IMR-90 (cell line): ENCODE data around the gene UGT1A3. TPM values are rescaled to one million over a fixed set of nuclear protein-coding genes. Genes with fewer than 3 reads are reported as not detected.
A peak's percentile ranks its signal among the peaks of the same experiment; 100 is the strongest.

ENCODE experiments used
- ATAC-seq: fragments of 200-7000 bp; cut with Tn5 transposase; 2 replicates; pipeline ENCODE4 v1.9.1; 2020; ENCODE audit warnings: low read depth, mild to moderate bottlenecking, moderate library complexity
- BruUV-seq: library from RNA; stranded (reverse); fragments of 400-500 nt; replicated peaks from 2 replicates; lab custom pipeline; 2021; lab: Mats Ljungman, UMichigan
- CTCF ChIA-PET: fragments of 300-600 bp; formaldehyde crosslinking; extraction: SDS; loops from one replicate; lab custom pipeline; 2021; ENCODE audit warnings: antibody characterized with exemption; lab: Yijun Ruan, JAX
- POLR2A ChIA-PET: fragments of 300-600 bp; sonication (Branson Sonifier 250); formaldehyde crosslinking; loops from one replicate; lab custom pipeline; 2022; ENCODE audit warnings: antibody characterized with exemption; ENCODE audit not compliant: unreplicated experiment; lab: Charles Lee
- DNase-seq: peaks from one replicate; pipeline ENCODE4 v3.0.0; 2013
- H2AFZ ChIP-seq: replicated peaks from 2 replicates; pipeline ENCODE3; 2013; ENCODE audit warnings: low read length, mild to moderate bottlenecking; ENCODE audit not compliant: poor library complexity
- H2AK5ac ChIP-seq: 2 replicates; pipeline ENCODE4 v1.6.1; 2013; ENCODE audit warnings: low read depth, low read length, inconsistent platforms
- H2AK9ac ChIP-seq: replicated peaks from 2 replicates; pipeline ENCODE3; 2013; ENCODE audit warnings: mild to moderate bottlenecking, low read depth, low read length, moderate library complexity; ENCODE audit not compliant: poor library complexity
- H2BK120ac ChIP-seq: 2 replicates; pipeline ENCODE4 v1.6.1; 2013; ENCODE audit warnings: low read depth, low read length, inconsistent platforms
- H2BK15ac ChIP-seq: 3 replicates; pipeline ENCODE4 v1.6.1; 2013; ENCODE audit warnings: low read depth, low read length, inconsistent platforms
- H2BK20ac ChIP-seq: 2 replicates; pipeline ENCODE4 v1.6.1; 2013; ENCODE audit warnings: low read depth, mild to moderate bottlenecking, inconsistent platforms, low read length, moderate library complexity
- H2BK5ac ChIP-seq: 2 replicates; pipeline ENCODE4 v1.6.1; 2013; ENCODE audit warnings: mild to moderate bottlenecking, low read depth, low read length, inconsistent platforms; ENCODE audit not compliant: poor library complexity, severe bottlenecking
- H3K14ac ChIP-seq: replicated peaks from 2 replicates; pipeline ENCODE4 v1.6.1; 2013; ENCODE audit warnings: low read depth, low read length, inconsistent platforms
- H3K18ac ChIP-seq: 2 replicates; pipeline ENCODE4 v1.6.1; 2013; ENCODE audit warnings: low read depth, low read length, control low read depth
- H3K23ac ChIP-seq: 2 replicates; pipeline ENCODE4 v1.6.1; 2013; ENCODE audit warnings: low read depth, low read length, inconsistent platforms
- H3K27ac ChIP-seq: 2 replicates; pipeline ENCODE4 v1.5.1; 2013; ENCODE audit warnings: mild to moderate bottlenecking, control low read depth, low read length; ENCODE audit not compliant: insufficient read depth
- H3K27me3 ChIP-seq: 2 replicates; pipeline ENCODE4 v1.6.1; 2013; ENCODE audit warnings: low read length; ENCODE audit not compliant: control insufficient read depth, insufficient read depth
- H3K36me3 ChIP-seq: 2 replicates; pipeline ENCODE4 v1.6.1; 2013; ENCODE audit warnings: low read length, mixed read lengths; ENCODE audit not compliant: control insufficient read depth, insufficient read depth
- H3K4ac ChIP-seq: 2 replicates; pipeline ENCODE4 v1.6.1; 2013; ENCODE audit warnings: low read depth, low read length, inconsistent platforms
- H3K4me1 ChIP-seq: 2 replicates; pipeline ENCODE4 v1.6.1; 2013; ENCODE audit warnings: low read length, mixed read lengths; ENCODE audit not compliant: control insufficient read depth, insufficient read depth
- H3K4me2 ChIP-seq: 2 replicates; pipeline ENCODE4 v1.6.1; 2013; ENCODE audit warnings: low read depth, mild to moderate bottlenecking, control low read depth, low read length, moderate library complexity
- H3K4me3 ChIP-seq: 2 replicates; pipeline ENCODE4 v1.5.1; 2013; ENCODE audit warnings: low read depth, mild to moderate bottlenecking, control low read depth, low read length, moderate library complexity; ENCODE audit not compliant: insufficient read depth
- H3K56ac ChIP-seq: 2 replicates; pipeline ENCODE4 v1.6.1; 2013; ENCODE audit warnings: low read length, inconsistent platforms; ENCODE audit not compliant: insufficient read depth; ENCODE audit errors: extremely low read depth
- H3K79me1 ChIP-seq, 2 experiments: 2 replicates each; pipeline ENCODE4 v1.6.1; 2013; ENCODE audit warnings: low read length in 2 of 2, inconsistent platforms in 1 of 2, low read depth in 1 of 2
- H3K9ac ChIP-seq: 2 replicates; pipeline ENCODE4 v1.6.1; 2013; ENCODE audit warnings: low read depth, low read length, control low read depth
- H3K9me1 ChIP-seq: 2 replicates; pipeline ENCODE4 v1.6.1; 2013; ENCODE audit warnings: low read length, inconsistent platforms; ENCODE audit not compliant: insufficient read depth
- H3K9me3 ChIP-seq: 2 replicates; pipeline ENCODE4 v1.6.1; 2013; ENCODE audit warnings: low read length; ENCODE audit not compliant: control insufficient read depth, insufficient read depth
- H4K20me1 ChIP-seq: 2 replicates; pipeline ENCODE4 v1.6.1; 2013; ENCODE audit warnings: low read length, inconsistent platforms; ENCODE audit not compliant: insufficient read depth
- H4K5ac ChIP-seq: 2 replicates; pipeline ENCODE4 v1.6.1; 2013; ENCODE audit warnings: mild to moderate bottlenecking, low read depth, low read length, control low read depth
- H4K8ac ChIP-seq, 2 experiments: 2 replicates each; pipeline ENCODE4 v1.6.1; 2013; ENCODE audit warnings: low read depth in 2 of 2, low read length in 2 of 2, control low read depth in 1 of 2, inconsistent platforms in 1 of 2
- H4K91ac ChIP-seq: 2 replicates; pipeline ENCODE4 v1.6.1; 2013; ENCODE audit warnings: low read depth, low read length, inconsistent platforms; ENCODE audit not compliant: insufficient read depth
- CEBPB ChIP-seq: IDR thresholded peaks from 2 replicates; pipeline ENCODE4 v1.6.1; 2012; ENCODE audit warnings: low read depth, low read length, improper control_type of control experiment
- CHD1 ChIP-seq: IDR thresholded peaks from 2 replicates; pipeline ENCODE4 v1.6.1; 2012; ENCODE audit warnings: low read depth, low read length, improper control_type of control experiment
- FOS ChIP-seq: fragments of 150-350 bp; IDR thresholded peaks from 2 replicates; pipeline ENCODE4 v1.6.1; 2016; ENCODE audit warnings: low read depth, low read length
- MAFK ChIP-seq: IDR thresholded peaks from 2 replicates; pipeline ENCODE4 v1.6.1; 2012; ENCODE audit warnings: low read depth, low read length, improper control_type of control experiment
- RAD21 ChIP-seq: IDR thresholded peaks from 2 replicates; pipeline ENCODE4 v1.6.1; 2012; ENCODE audit warnings: low read length, improper control_type of control experiment
- RFX5 ChIP-seq: IDR thresholded peaks from 2 replicates; pipeline ENCODE4 v1.8.0; 2012; ENCODE audit warnings: low read depth, mild to moderate bottlenecking, low read length, moderate library complexity
- WGBS, 2 experiments: methylation state at CpG; one replicate each; pipeline versions ENCODE4 v1.1.5 to v1.1.7; 2013; ENCODE audit warnings: missing lambda C conversion rate in 2 of 2; ENCODE audit not compliant: insufficient read length in 1 of 2; ENCODE audit errors: extremely low coverage in 2 of 2; 5-methylcytosine and 5-hydroxymethylcytosine counted together
- dilution Hi-C: fragments of 300-500 bp; cut with HindIII; formaldehyde crosslinking; loops from one replicate; pipeline ENCODE4 v1.14.3; 2018; ENCODE audit warnings: low sequenced_read_pairs; ENCODE audit not compliant: unreplicated experiment
- in situ Hi-C: fragments of 300-500 bp; cut with MboI; formaldehyde crosslinking; loops from 3 replicates; pipeline ENCODE4 v1.14.3; 2019; ENCODE audit warnings: low sequenced_read_pairs, inconsistent platforms, mixed read lengths
- intact Hi-C: fragments of 100-400 bp; cut with micrococcal nuclease; formaldehyde crosslinking; loops from 2 replicates; pipeline ENCODE4 v1.10.0; 2022
- polyA plus RNA-seq, 3 experiments: library from polyadenylated mRNA; depleted of rRNA; stranded (reverse); fragments of >200 nt; gene quantifications; 2 replicates each; pipeline ENCODE4 v1.2.3, GENCODE V29; 2012; ENCODE audit warnings: low replicate concordance in 1 of 3
- total RNA-seq: library from RNA; depleted of rRNA; stranded (reverse); fragments of >200 nt; gene quantifications from 2 replicates; pipeline ENCODE4 v1.2.3, GENCODE V29; 2012

UGT1A3 gene
- total and polyA plus RNA-seq, 2 of the 4 experiments (the other 2 are of a cell fraction), result not detected

DNA sequence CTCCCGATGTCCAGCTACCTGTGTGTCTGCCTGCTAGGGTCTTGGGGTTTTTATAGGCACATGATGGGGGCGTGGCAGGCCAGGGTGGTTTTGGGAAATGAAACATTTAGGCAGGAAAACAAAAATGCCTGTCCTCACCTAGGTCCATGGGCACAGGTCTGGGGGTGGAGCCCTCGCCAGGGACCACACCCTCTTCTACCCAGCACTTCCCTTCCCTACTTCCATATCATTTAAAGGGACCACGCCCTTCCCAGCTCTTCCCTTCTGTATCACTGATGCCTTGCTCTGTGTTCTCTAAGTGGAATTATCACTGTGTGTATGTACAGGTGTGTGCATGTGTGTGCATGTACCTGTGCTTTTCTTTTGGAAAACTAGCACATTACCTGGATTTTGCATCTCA lies 37.6 kb downstream of the UGT1A3 start:
- dilution Hi-C loops, result no loop called here
- WGBS, 2 experiments, result no CpG with 5 or more reads among the region's 4 CpGs
- no TSS peak for BruUV-seq
- Histone ChIP-seq H2BK15ac (peak overlapping the region; percentile 67; the same call in 1 of the 3 replicates), H2AK9ac (no peak overlapping the region), H2BK5ac (no peak overlapping the region), H2AFZ (no peak overlapping the region), H3K4me3 (no peak overlapping the region), H3K18ac (no peak overlapping the region), H3K4me2 (no peak overlapping the region), H4K20me1 (no peaks in the 10 kb centered on the region), H3K9me3 (no peaks in the 10 kb centered on the region), H3K4ac (0 out of 2 replicates have a peak overlapping the region, but pooled peaks have one; percentile 24), H2BK20ac (no peak overlapping the region), H3K27ac (no peak overlapping the region), H4K8ac (0 out of 4 replicates have a peak overlapping the region, but pooled peaks of 1 of the 2 experiments have one; percentile 39), H3K79me1 (no peaks in the 10 kb centered on the region), H2BK120ac (no peak overlapping the region; the same call in 1 of the 2 replicates), H3K27me3 (no peaks in the 10 kb centered on the region), H4K91ac (0 out of 2 replicates have a peak overlapping the region, but pooled peaks have one; percentile 21), H3K4me1 (peaks cover 12% of the 10 kb centered on the region), H3K9me1 (0 out of 2 replicates have a peak, but pooled peaks cover 5% of the 10 kb centered on the region), H3K14ac (no peak overlapping the region), H3K23ac (no peak overlapping the region), H4K5ac (no peak overlapping the region), H3K56ac (no peak overlapping the region), H3K9ac (no peak overlapping the region), H2AK5ac (peak overlapping the region; percentile 67), H3K36me3 (no peaks in the 10 kb centered on the region)
- intact Hi-C loops, result no loop called here
- CTCF ChIA-PET, result no interaction called here
- TF ChIP-seq RFX5 (no peak), RAD21 (no peak), CEBPB (no peak), CHD1 (no peak), FOS (no peak), MAFK (no peak)
- no peak for DNase-seq
- in situ Hi-C loops, result no loop called here
- no peak for ATAC-seq
- POLR2A ChIA-PET, result interaction anchor here (0.6 kb wide), 1 partner anchor 201 kb away, joined by 4 read pairs; no protein-coding TSS in a partner anchor
